ENCODE results near the gene DHRSX. TPM values are rescaled to one million over a fixed set of nuclear protein-coding genes. Genes with fewer than 3 reads are reported as not detected.

Gene DHRSX
- total RNA-seq, 1 donor from 2014 or later = 34.2 TPM

GRCh38 chrX:2193273-2193592 is 307.5 kb downstream of the DHRSX start:
- no peak overlapping the region for H3K4me3 Mint-ChIP-seq
- peaks cover 6% of the 10 kb centered on the region for H3K4me1 Mint-ChIP-seq (ENCODE audit: unreplicated experiment)
- DNase-seq (ENCODE audit: extremely low spot score, unreplicated experiment) = no peak
- H3K36me3 Mint-ChIP-seq = peaks cover 2% of the 10 kb centered on the region
- H3K27ac Mint-ChIP-seq = no peak overlapping the region
- H3K27me3 Mint-ChIP-seq = no peaks in the 10 kb centered on the region
- H3K9me3 Mint-ChIP-seq = peaks cover 2% of the 10 kb centered on the region
- no peak for TF ChIP-seq CTCF (conservative IDR thresholded peaks at IDR 0.05)

- no peak overlapping the region for H3K27ac Mint-ChIP-seq
- no peak for TF ChIP-seq CTCF (conservative IDR thresholded peaks at IDR 0.05)
- H3K4me1 Mint-ChIP-seq (ENCODE audit: unreplicated experiment) = peaks cover 11% of the 10 kb centered on the region
- H3K27me3 Mint-ChIP-seq = no peaks in the 10 kb centered on the region
- no peak for DNase-seq (ENCODE audit: extremely low spot score, unreplicated experiment)
- no peak overlapping the region for H3K4me3 Mint-ChIP-seq
- peaks cover 3% of the 10 kb centered on the region for H3K9me3 Mint-ChIP-seq
- peaks cover 7% of the 10 kb centered on the region for H3K36me3 Mint-ChIP-seq
Measured at GRCh38 chrX:2192584-2193272, 308.0 kb downstream of the DHRSX start.

- Mint-ChIP-seq H3K9me3 (peaks cover 3% of the 10 kb centered on the region), H3K36me3 (peaks cover 10% of the 10 kb centered on the region), H3K27me3 (no peaks in the 10 kb centered on the region), H3K4me1 (ENCODE audit: unreplicated experiment) (peaks cover 12% of the 10 kb centered on the region), H3K27ac (no peak overlapping the region), H3K4me3 (peak overlapping the region; percentile 62)
- no peak for DNase-seq (ENCODE audit: extremely low spot score, unreplicated experiment)
- no peak for TF ChIP-seq CTCF (conservative IDR thresholded peaks at IDR 0.05)
Measured at GRCh38 chrX:2188840-2189239, 311.9 kb downstream of the DHRSX start.

GRCh38 chrX:2188330-2188792 is 312.4 kb downstream of the DHRSX start:
- Mint-ChIP-seq H3K27ac (peak overlapping the region; percentile 31), H3K9me3 (peaks cover 3% of the 10 kb centered on the region), H3K36me3 (peaks cover 10% of the 10 kb centered on the region), H3K4me3 (peak overlapping the region; percentile 62), H3K27me3 (no peaks in the 10 kb centered on the region), H3K4me1 (ENCODE audit: unreplicated experiment) (peaks cover 12% of the 10 kb centered on the region)
- TF ChIP-seq CTCF (conservative IDR thresholded peaks at IDR 0.05) = no peak
- no peak for DNase-seq (ENCODE audit: extremely low spot score, unreplicated experiment)

GRCh38 chrX:2187352-2188115 is 313.2 kb downstream of the DHRSX start:
- H3K4me1 Mint-ChIP-seq (ENCODE audit: unreplicated experiment) = peaks cover 16% of the 10 kb centered on the region
- H3K36me3 Mint-ChIP-seq = peaks cover 10% of the 10 kb centered on the region
- peaks cover 3% of the 10 kb centered on the region for H3K9me3 Mint-ChIP-seq
- H3K27ac Mint-ChIP-seq = peak overlapping the region; percentile 31
- no peak for TF ChIP-seq CTCF (conservative IDR thresholded peaks at IDR 0.05)
- no peak for DNase-seq (ENCODE audit: extremely low spot score, unreplicated experiment)
- H3K27me3 Mint-ChIP-seq = no peaks in the 10 kb centered on the region
- H3K4me3 Mint-ChIP-seq = peak overlapping the region; percentile 5
